GM23248 (cell line): Measurements from ENCODE around the gene GREM1.

Source experiments
- EZH2 ChIP-seq: fragments of 200-600 bp; sonication (generic); IDR thresholded peaks from 2 replicates; pipeline ENCODE4 v1.6.1; 2018; ENCODE audit warnings: antibody characterized with exemption, mild to moderate bottlenecking; ENCODE audit not compliant: insufficient read depth, poor library complexity, severe bottlenecking
- EZH2phosphoT487 ChIP-seq: fragments of 200-600 bp; sonication (generic); IDR thresholded peaks from 2 replicates; pipeline ENCODE4 v1.6.1; 2018; ENCODE audit warnings: antibody characterized with exemption, moderate library complexity, mild to moderate bottlenecking, low read depth; ENCODE audit not compliant: insufficient read depth

GRCh38 chr15:32733281-32733680 is 15.5 kb downstream of the GREM1 start:
- TF ChIP-seq EZH2phosphoT487 (no peak), EZH2 (no peak)
